CD4-positive, alpha-beta T cell treated with Interleukin-21 for 1 hour (primary cell): Measurements from ENCODE around the gene UBAC2.

Experiments
- DNase-seq: peaks from one replicate; pipeline ENCODE4 v3.0.0-alpha.2; 2020

The UBAC2 gene

DNA sequence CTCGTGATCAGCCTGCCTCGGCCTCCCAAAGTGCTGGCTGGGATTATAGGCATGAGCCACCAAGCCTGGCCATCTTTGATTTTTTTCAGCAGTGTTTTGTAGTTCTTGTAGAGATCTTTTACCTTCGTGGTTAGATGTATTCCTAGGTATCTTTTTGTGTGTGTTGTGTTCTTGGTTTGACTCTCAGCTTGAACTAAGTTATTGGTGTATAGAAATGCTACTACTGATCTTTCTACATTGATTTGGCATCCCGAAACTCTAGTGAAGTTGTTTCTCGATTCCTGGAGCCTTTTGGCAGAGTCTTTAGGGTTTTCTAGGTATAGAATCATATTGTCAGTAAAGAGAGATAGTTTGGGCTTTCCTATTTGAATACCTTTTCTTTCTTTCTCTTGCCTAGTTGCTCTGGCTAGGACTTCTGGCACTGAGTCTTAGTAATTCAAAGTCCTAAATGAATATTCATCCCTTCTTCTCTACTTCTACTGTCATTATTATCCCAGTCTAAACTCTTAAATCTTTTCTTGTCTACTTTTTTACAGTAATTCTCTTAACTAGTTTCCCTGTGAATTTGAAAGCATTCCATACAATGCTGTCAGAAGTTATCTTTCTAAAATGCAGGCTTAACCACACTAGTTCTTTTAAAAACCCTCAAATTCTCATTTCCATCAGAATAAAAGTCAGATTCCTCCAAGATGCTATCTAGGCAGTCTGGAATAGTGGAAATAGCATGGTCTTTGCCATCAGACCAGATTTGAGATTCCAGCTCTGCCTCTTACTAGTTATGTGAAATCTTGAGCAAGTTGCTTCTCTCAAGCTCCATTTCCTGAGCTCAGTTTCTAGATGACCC, 50.5 kb downstream of the UBAC2 start:
- DNase-seq: no peak

DNA sequence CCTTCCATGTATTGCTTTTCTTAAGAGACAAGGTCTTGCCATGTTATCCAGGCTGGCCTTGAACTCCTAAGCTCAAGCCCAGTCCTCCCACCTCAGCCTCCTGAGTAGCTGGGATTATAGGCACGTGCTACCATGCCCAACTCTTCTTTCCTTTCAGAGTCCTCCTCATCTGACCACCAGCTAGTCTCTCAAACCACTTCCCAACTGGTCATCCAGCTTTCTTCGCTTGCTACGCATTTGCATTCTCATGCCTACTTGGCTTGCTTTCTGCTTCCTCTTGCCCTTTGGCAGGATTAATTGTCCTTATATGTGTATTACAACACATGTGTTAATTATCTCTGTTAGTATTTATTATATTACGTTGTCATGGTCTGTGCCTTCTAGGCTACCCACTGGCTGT, 51.3 kb downstream of the UBAC2 start:
- DNase-seq: no peak

DNA sequence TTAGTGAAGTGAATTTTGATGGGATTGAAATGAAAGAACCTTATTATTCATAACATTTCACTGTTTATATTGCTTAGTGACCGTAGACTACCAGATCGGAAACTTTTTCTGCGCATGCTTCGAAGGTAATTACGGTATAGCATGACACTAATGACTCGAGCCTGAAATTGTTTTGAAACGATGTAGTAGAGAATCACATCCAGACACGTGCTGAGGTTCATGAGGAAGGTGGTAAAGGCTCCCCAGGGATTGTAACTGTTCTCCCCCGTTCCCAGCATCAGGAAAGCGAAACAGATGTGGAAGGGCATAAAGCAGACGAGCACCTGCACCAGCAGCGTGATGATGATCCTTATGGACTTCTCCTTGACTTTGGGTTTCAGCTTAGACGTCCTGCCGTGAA, 54.2 kb downstream of the UBAC2 start:
- DNase-seq: no peak

DNA sequence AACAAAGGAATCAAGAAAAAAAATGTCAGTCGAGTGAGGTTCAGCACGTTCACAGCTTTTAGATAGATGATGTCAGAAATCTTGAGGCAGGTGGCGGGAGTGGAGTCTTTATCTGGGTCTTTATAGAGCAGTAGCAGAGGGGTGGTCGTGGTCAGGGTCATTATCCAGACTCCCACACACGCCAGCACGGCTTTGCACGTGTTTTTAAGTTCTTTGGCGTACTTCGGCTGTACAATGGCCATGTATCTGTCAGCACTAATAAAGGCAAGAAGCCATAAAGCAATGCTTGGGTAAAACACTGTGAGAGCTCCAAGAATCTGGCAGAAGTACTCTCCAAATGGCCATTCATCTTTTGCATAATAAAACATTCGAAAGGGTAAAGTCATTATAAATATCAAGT, 54.6 kb downstream of the UBAC2 start:
- DNase-seq: no peak

DNA sequence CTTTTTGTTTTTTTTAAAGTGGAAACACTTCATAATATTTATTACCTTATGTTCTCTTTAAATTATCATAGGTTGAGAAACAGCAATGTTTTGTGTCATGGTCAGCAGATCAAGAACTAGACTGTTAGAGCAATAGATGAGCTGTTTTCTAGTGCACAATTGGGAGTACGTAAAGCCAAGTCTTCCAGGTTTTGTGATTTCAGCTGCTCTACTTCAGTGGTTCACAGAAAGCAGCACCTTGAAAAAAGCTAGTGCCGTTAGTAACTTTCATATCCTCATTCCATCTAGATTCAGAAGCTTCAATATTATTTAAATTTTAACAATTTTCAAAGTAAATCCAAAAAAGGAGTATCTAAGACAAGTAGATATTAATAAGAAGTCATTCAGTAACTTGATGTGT, 55.6 kb downstream of the UBAC2 start:
- no peak for DNase-seq

DNA sequence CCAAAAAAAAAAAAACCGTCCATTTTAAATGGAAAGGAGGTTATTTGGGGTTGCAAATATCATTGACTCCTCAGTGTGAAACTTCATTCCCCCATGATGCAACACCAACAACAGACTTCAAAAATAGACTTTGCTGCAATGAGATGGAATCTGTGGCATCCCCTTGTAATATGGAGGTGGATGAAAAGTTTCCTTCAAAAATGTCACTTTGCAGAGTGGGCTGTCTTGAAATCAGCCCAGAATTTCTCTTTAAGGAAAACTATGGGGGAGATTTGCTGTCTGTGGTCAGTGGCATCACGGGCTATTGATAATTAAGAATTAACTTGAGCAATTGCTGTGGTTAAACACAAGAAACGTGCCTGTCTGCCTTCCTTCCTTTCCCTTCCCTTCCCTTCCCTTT, 56.1 kb downstream of the UBAC2 start:
- no peak for DNase-seq

DNA sequence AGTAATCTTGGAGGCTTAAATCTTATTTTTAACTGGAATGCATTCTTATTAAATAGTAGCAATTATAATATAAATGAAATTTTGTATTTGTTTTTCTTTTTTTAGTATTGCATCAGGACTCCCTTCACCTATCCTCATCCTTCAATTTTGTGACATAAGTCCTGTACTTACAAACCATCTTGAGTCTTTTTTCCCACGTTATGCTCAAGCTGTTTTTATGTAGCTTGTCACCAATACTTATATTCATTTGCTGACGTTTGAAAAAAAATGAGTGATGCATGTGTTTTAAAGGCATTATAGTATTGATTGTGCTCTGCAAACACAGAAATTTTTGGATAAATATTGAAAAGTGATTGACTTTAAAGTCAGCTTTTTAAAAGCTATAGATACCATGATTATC, 56.6 kb downstream of the UBAC2 start:
- no peak for DNase-seq

DNA sequence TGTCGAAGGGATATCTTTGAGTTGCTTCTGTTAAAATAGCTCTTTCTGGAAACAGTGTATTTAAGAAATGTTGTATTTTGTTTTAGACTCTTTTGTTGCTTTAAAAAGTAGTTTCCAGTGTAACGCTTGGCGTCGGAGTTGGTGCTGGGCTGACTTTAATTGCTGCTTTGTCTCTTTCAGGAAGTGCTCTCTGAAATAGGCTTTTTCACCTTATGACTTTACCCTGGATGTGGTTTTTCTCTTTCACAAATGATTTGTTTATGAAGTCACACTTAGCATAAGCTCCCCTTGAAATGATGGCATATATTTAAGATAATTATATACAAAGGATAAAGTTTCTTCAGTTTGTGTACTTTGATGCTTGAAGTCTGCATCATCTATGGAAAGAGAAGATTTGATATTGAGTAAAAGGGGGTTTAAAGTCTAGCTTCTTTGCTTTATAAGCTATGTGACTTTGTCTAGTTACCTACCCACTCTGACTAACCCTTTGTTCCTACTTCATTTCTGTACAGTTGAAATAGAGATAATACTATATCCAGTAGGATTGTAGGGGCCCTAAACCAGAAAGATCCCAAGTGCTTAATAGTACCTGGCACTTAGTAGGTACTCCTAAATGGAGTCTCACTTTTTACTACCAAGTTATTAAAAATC, 57.7 kb downstream of the UBAC2 start, which contains the start of gene GPR18:
Gene GPR18 (minus strand): TSS at position 170 of the 651 bp plus-strand sequence. CDS start 2,507 bp downstream, outside the sequence.
- DNase-seq: peak; percentile 68

DNA sequence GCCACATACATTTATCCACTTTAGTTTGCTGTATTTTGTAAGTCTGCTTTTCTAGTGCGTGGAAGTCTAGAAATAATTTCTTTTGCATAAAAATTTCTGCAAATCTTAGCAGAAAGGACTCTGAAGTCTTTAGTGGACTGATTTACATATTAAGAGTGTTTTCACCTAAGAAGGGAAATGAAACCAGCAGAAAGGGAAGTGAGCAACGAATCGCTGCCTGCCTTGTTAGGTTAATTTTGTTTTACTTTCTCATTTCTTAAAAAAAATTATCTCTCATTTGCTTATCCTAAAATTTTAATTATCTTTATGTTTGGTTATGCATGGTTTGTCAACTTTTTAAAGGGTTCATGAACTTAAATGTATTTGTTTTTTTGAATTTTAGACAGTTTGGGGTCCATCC, 58.3 kb downstream of the UBAC2 start:
- DNase-seq: peak; percentile 58

DNA sequence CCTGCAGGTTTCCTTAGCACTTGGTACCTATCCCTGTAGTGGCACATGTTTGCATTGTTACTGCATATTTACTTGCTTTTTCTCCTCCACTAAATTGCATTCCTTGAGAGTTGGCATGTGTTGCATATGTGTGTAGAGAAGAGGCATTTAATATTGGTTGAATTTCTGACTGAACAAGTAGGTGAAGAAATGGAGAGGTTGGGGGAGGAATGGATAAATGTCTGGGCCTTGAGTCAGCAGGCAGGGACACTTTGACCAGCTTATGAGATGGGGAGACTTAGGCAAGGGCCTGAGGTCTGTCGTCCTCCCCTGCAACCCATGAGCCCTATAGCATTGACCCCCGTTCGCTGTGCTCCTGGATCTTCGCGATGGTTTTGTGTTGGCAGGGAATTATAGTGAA, 59.6 kb downstream of the UBAC2 start:
- no peak for DNase-seq

DNA sequence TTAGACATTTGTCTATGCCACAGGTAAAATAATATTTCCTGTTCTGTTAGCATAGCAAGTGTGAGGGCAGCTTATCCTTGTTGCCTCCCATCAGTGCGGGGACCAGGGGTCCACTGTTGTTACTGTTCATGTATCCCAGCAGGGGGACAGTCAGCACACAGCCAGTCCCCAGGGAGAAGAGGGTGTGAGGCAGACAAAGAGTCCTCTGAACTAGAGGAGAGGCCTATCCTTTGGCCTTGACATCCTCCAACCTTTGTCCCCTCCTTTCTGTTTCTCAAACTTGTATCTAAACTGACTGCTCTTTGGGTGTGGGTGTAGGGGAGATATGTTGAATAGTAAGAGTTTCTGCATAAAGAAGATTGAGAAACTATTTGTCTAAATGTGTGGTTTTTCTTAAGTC, 60.4 kb downstream of the UBAC2 start:
- no peak for DNase-seq

DNA sequence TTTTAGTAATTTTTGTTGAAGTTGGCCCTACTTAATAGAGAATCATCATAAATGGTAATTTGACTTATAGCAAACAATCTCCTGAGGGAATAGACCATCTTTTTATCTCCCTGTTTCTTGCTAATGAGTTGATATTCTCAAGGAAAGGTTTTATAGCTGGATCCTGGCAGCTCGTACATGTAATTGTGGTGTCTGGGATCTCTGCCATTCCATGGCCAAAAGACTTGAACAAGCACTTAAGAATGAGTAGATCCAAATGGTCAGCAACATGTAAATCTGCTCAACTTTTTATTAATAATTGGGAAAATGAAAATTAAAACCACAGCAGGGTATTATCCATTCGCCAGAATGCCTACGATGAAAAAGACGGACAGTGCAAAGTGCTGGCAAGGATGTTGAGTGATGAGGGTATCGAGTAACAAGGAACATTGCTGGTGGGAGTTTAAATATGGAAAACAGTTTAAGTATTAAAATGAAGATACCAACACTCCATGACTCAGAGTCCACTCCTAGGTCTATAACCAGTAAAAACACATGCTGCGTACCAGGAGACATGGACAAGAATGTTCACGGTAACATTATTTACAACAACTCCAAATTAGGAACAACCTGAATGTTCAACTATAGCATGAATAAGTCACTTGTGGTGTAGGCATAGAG, 62.6 kb downstream of the UBAC2 start:
- no peak for DNase-seq

DNA sequence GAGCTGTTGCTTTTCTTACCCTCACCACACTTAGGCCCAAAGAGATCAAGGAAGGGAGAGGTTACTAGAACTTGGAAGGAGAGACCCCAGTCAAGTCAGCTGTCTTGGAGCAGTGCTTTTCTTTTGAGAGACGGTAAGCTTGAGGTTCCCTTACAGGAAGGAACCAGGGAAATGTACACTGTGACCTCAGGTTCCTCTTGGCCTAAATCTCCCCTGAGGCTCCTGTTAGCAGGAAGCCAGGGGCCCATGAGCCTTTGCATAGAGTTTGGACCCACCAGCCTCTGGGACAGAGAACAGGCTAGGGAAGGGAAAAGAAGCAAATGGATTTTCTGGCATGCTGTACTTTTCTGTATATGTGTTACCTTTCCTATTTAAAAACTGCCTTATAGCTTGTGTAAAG, 63.4 kb downstream of the UBAC2 start:
- DNase-seq: no peak

DNA sequence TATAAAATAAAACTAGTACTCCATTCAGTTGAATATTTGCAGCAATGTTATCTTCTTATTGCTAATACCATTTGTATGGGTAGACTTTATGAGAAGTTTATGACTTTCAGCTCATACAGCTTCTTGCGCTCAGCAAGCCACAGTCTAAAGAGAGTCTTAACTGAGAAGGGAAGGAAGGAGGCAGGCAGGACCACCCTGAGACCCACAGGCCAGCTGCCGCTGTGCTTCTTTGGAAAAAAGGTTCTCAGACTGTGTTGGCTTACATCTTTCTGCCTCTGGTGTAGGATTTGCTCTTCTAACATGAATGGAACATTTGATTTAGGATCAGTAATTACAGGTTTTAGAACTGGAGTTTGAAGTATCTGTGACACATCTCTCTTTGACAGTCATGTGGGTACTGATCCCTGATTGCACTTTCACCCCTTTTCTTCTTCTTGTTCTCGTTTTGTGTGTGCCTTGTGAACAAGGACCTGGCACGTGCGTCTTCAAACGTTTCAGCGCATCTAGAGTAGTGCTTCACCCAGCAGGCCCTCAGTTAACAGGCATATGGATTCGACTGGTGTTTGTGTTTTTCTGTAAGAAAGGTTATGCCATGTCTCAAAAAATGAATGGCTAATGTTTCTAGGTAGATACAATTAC, 64.6 kb downstream of the UBAC2 start:
- no peak for DNase-seq

DNA sequence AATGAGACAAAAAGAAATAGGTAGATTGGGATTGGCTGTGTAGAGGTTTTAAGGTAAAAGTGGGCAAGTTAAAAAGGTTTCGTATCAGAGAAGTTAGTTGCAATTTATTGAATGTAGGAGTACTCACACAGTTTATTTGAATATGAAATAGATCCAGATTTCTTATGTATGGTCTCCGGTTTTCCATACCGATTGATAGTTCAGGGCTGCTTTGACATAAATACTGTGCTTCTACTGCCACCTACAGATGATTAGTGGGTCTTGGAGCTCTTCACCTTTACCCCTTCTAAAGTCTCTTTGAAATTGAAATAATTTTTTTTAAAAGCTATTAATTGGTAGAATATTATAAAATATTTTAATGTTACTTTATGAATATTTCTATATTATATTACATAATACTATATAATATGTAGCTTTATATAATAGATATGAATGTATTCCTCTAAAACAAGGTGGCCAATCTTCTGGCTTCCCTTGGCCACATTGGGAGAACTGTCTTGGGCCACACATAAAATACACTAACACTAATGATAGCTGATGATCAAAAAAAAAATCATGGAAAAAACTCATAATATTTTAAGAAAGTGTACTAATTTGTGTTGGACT, 65.3 kb downstream of the UBAC2 start:
- DNase-seq: peak; percentile 78

DNA sequence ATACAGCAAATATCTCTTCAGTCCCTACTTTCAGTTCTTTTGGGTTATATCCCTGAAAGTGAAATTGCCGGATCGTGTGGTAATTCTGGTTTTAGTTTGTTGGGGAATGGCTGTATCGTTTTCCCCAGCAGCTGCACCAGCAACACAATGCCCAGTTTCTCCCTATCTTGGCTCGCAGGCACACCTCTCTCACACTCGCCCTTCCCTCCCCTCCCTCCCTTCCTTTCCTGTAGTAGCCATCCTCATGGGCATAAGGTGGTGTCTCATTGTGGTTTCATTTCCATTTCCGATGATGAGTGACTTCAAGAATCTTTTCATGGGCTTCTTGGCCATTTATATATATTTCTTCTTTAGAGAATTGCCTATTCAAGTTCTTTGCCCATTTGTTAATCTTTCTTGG, 66.2 kb downstream of the UBAC2 start:
- no peak for DNase-seq

DNA sequence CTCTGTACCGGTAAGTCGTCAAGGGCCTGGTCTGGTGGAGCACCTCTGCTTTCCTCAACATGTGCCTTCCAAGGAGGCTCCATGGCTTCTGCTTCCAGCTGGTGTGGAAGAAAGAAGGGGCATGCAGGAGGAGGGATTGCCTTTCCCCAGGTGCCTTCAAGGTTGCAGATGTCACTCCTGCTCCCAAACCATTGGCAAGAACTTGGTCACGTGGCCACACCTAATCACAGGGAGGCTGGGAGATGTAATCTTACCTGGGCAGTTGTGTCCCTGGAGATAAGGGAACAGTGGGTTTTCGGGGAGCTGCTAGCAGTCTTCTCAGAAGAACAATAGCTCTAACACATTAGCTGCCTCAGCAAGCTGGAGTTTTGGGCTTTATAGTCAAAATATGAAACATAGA, 67.3 kb downstream of the UBAC2 start:
- DNase-seq: no peak

DNA sequence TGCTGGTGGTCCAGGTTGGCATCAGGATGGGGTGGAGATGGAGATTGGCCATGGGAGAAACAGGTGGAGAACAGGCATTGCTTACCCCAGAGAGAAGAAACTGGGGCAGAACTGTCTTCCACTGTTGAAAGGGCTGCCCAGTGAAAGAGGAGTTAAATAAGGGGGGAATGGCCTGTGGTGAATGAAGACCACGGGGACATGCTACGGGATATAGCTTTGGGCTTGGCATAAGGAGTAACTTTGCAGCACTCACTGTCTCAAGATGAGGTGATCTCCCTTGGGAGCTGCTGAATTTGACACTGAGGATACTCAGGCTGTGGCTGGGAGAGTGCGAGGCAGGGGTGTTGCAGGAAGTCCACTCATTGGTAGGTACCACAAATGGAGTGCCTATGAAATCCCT, 68.2 kb downstream of the UBAC2 start:
- no peak for DNase-seq

DNA sequence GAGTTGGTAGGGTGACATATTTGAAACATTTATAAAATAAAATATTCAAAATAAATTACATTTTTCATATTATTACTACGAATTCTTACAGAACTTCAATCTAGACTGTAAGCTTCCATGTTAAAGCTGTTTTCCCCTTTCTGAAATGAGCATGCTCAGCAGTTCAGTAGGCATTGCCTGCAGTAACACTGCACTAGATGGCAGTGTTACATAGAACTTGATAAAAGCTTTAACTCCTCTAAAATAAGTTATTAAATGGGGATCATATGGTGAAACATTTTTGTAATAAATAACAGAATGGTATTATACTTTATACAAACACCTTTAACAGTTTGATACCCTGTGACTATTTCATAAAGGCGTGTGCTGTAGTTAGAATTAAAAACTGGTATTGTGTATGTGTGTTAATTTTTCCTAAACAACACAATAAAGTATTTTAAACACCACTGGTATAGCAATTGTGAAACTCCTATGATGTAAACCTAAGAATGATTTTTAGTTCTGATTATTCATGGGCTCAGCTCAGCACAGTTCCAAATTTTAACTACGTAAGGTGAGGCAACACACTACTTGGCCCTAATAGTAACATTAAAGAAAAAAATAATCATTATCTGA, 69.1 kb downstream of the UBAC2 start:
- peak; percentile 77 for DNase-seq

DNA sequence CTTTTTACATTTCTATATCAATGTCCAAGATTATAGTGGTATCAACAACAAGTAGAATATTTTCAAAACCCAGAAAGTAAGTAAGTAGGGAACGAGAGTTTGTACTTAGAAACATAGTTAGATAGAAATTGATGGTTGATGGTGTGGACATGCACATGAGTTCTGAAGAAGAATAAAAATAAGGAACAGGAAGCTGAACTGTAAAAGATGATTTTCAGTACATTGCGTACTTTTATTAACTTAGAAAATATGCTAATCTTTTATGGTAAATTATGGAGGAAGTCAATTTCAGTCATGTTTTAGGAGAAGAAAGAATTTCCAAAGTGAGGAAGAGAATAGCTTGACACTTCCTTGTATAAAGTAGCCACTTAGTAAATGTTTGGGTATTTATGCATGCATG, 69.9 kb downstream of the UBAC2 start:
- DNase-seq: no peak

DNA sequence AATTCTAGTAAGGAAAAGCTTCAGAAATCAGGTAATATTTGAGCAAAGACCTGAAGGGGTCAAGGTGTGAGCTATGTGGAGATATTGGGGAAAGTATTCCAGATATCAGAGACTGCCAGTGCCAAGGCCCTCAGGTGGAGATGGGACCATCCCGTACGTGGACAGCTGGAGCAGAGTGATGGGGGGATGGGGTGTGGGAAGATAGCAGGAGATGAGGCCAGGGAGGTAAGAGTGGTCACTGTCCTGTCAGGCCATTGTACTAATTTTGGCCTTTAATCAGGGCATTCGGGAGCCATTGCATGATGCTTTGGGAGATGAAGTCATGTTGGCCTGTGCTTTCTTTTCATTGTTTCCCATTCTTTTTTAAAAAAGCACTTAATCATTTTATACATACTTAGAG, 70.6 kb downstream of the UBAC2 start:
- DNase-seq: no peak

DNA sequence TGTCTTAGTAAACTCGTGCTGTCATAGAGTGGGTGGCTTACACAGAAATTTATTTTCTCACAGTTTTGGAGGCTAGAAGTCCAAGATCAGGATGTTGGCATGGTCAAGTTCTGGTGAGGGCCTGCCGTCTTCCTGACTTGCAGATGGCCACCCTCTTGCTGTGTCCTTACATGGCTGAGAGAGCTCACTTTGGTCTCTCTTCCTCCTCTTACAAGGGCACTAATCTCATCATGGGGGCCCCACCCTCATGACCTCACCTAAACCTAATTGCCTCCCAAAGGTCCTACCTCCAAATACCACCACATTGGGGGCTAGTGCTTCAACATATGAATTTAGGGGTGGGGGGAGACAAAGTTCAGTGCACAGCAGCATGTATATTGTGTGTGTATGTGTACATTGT, 71.8 kb downstream of the UBAC2 start:
- DNase-seq: no peak

DNA sequence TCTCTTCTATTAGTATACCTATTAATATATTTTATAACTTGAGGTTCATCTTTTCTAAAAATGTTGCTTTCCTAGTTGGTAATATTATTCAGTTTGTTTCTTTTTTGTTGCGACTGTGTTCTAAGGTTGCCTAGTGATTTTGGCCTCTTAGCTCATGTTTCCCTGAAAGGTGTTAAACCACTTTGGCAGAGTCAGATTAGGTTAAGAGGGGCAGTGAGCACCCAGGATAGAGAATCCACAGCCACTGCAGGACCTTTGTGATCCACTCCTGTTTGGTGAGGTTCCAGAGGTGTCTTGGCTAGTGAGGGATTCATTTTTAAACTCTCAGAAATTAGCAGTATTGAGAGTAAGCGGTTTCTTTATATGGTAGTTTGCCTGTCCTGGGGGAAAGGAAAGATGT, 72.5 kb downstream of the UBAC2 start:
- peak; percentile 73 for DNase-seq
